GM19463 (cell line): ENCODE results near the gene CLMN.
A peak's percentile ranks its signal among the peaks of the same experiment; 100 is the strongest.
"Not testable (repeated sequence)": the region's sequence is repeated elsewhere in the genome, so short reads cannot be mapped to it uniquely, and the experiment has no call there.

Source experiments
- ATAC-seq: cut with Tn5 transposase; IDR thresholded peaks from one replicate; pipeline ENCODE4 v1.9.1; 2021; ENCODE audit warnings: mild to moderate bottlenecking, moderate library complexity; ENCODE audit not compliant: unreplicated experiment

CLMN gene

DNA sequence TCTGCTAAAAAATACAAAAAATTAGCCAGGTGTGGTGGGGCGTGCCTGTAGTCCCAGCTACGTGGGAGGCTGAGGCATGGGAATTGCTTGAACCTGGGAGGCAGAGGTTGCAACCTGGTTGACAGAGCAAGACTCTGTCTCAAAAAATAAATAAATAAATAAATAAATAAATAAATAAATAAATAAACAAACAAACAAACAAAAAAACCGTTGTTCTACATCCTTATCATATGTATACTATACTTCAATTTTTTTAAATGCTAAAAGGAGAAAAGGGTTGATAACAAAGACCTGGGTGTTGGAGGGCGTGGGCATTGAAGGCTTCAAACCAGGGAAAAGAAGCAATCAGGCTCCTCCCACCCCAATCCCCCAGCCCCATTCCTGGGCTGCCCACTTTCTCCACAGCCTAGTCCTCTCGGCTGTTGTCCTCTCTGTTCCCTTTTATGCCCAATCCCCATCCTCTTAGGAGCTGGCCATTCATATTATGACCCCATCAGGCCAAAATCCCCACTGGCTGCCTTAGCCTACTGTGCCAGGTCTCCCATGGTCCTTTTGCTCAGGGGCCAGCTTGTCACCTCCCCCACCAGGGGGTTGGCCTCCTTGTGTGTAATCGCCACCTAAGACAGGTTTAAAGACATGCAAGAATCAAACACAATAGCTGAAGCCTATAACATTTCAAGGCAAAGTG is 30.2 kb downstream of the CLMN start:
- ATAC-seq: no peak

- no peak for ATAC-seq
These were observed 30.9 kb downstream of the CLMN start for GRCh38 chr14:95288672-95289322.

- no peak for ATAC-seq
These were observed 32.4 kb downstream of the CLMN start for GRCh38 chr14:95287176-95287754.

DNA sequence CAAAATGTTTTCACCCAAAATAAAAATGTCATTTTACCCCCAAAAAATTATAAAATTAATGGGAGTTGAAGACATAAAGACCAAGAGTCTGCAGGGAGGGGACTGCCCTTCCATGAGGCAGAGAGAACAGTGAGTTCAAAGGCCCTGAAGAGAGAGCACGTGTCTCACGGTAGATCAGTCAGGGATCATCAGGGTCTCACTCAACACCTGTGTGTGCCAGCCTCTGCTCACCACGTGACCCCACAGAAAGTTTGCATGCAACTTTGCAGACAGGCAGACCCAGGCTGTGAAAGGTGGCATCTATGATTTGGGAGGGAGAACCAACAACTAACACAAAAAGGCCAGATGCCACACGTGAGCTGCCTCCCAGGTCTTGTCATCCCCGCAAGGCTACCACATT is 33.1 kb downstream of the CLMN start:
- no peak for ATAC-seq

DNA sequence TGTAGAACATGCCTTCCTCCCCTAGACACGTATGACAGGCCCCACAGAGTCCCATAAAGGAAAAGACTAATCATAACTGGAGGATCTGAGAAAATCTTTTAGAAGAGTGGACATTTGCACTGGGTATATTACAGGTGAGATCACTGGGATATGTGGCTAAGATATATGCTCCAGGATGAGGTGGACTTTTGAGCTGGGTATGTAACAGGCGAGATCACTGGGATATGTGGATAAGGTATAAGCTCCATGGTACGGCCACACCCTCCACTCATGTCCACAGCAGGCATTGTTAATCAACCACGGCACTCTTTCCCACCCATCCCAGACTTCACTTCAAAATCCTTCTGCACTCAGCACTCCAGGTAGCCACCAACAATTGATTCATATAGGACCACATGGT is 34.1 kb downstream of the CLMN start:
- no peak for ATAC-seq

- not testable (repeated sequence) for ATAC-seq
These were observed 35.9 kb downstream of the CLMN start for GRCh38 chr14:95283802-95284201.

- ATAC-seq: not testable (repeated sequence)
These were observed 36.7 kb downstream of the CLMN start for GRCh38 chr14:95282986-95283380.

- ATAC-seq: no peak
These were observed 37.2 kb downstream of the CLMN start for GRCh38 chr14:95282354-95282985.

DNA sequence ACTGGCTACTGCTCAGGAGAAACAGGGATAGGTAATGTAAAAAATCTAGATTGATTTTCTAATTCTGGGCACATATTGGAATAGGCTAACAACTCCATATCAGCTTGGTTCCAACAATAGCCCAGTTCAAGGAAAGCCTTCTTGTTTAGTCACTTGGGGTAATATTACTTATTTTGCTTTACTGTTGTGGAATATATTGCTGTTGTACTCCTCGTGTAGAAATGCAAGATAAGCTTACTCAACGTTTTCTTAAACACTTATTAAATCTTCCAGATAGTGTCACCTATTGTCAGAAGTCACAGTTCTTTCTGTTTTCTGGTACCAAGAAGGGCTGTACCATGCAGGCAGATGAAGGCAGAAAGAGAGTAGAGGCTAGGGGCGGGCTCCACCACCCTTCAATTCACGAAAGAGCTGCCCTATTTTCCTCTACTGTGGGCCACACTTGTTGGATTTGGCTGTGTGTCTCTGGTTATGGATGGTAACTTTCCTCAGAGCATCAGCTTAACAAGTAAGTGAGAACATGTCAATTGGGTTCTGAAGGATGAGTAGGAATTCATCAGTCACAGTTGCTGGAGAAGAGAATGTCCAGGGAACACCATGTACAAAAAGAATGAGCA is 38.0 kb downstream of the CLMN start:
- ATAC-seq: no peak

- no peak for ATAC-seq
These were observed 44.2 kb downstream of the CLMN start for GRCh38 chr14:95275494-95275893.

DNA sequence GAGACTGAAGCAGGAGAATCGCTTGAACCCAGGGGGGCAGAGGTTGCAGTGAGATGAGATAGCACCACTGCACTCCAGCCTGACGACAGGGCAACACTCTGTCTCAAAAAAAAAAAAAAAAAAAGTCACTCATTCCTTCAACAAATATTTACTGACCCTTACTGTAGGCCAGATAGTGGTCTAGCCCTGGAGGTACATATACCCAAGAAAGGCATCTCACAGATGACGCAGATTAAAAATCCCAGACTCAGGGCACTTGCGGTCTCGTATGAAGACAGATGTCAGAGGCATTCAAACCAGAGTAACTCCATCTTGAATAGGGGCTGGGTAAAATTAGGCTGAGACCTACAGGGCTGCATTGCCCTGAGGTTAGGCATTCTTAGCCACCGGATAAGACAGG is 44.8 kb downstream of the CLMN start:
- no peak for ATAC-seq

DNA sequence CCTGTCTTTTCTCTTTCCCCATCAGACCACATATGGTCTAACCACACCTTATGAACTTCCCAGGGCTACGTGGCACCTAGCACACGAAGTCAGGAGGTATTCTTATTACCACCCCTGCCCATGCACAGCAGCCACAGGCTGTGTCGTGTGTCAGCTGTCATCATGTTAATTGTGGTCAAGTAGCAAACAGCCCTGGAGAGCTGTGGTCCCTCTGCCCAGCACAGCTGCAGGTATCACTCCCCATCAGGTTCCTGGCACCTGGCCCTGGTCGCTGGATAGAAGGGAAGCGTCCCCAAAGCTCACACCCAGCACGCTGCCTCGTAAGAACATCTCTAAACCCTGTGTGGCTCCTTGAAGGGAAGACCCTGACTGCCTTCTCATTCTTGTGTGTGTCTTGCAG is 45.4 kb downstream of the CLMN start:
- no peak for ATAC-seq

DNA sequence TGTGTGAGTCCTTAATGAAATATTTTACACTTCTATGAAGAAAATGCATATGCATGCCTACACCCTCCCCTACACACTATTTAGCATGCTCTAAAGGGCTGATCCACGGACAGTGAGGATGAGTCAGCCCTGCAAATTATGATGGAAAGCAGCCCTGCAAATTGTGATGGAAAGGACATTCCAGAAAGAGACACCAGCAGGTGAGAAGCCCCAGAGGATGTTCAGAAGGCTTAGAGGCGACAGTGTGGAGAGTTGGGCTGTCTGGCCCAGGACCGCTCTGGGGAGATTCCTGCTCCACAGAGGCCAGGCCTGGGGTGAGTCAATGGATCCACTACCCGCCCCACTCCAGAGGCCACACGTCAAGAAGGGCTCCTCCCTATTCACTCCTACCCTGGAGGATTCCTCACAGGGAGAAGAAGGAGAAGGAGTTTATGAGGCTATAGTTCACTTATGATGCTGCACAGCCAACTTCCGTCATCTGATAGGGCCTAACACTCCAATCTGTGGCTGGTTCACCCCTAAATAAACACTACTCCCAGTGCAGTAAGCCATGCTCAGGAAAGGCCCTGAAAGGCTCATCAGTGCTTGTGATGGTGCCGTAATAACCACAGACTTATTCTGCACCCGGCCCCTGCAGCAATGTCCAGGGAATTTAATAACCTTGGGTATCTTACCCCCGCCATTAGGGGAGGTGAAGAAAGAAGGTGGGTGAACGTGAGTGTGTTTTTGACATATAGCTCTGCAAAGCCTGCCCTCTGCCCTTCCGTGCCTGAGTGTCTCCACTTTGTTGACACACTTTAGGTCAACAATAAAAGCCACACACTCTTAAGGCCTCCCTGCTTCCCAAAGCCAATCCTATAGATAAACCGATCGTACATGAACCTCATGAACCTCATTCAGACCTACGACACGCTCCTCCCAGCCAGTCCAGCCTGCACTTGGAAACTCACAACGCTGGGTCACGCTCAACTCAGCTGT is 46.4 kb downstream of the CLMN start:
- no peak for ATAC-seq

- ATAC-seq: no peak
These were observed 47.7 kb downstream of the CLMN start for GRCh38 chr14:95272057-95272456.

DNA sequence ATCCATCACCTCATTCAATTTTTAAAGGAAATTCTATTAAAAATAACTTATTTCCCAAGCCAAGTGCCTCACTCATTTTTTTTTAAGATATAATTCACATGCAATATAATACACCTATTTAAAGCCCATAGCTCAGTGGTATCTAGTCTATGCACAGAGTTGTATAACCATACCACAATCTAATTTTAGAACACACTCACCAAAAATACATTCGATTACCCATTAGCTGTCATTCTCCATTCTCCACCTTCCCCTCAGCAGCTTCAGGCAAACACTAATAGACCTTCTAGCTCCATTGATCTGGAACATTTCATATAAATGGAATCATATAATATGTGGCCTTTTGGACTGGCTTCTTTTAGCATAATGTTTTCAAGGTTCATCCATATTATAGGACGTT is 49.5 kb downstream of the CLMN start:
- no peak for ATAC-seq

GRCh38 chr14:95269493-95269892 is 50.2 kb downstream of the CLMN start:
- ATAC-seq: no peak

GRCh38 chr14:95268350-95268749 is 51.4 kb downstream of the CLMN start:
- ATAC-seq: no peak

DNA sequence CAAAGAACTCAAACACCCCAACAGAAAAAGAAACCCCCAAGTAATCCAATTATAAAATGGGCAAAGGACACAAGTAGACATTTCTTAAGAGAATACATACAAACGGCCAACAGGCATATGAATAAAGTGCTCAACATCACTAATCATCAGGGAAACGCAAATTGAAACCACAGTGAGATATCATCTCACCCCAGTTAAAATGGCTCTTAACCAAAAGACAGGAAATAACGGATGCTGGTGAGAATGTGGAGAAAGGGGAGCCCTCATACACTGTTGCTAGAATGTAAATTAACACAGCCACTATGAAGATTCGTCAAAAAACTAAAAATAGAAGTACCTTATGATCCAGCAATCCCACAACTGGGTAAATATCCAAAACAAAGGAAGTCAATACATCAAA is 52.4 kb downstream of the CLMN start:
- ATAC-seq: no peak

DNA sequence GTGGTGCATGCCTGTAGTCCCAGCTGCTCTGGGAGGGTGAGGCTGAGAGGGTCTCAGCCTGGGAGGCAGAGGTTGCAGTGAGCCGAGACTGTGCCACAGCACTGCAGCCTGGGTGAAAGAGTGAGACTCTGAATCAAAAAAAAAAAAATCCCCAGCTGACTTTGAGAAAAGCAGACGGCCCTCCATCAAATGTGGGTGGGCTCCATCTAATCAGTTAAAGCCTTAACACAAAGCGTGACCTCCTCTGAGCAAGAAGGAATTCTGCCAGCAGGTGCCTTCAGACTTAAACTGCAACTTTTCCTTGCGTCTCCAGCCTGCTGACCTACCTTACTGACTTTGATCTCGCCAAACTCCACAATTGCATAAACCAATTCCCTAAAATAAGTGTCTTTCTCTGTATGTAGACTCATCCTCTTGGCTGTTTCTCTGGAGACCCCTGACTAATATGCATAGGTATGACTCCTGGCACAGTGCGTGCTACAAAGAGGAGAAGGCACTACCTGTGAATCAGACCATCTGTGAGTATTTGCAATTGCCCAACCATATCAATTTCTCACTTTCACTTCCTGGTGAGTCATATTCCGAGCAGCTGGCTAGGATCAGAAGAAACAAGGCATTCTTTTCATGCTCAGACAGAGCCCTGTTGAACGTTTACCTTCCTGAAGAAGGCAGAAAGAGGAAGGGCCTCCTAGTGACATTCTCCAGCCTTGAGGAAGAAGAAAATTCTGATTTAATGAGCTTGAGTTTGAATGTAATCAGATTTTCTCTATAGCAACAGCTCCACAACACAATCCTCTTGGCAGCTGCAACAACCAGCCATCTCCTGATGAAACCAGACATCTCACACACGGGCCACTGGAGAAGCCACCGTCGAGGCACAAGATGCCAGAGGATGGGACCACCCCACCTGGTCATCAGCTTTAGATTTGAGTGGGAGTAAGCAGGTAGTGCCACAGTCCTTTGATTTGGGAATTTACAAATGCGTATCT is 54.3 kb downstream of the CLMN start:
- peak; percentile 87 for ATAC-seq
